ENCODE data around the gene RACGAP1. TPM values are rescaled to one million over a fixed set of nuclear protein-coding genes. Genes with fewer than 3 reads are reported as not detected.

The RACGAP1 gene, protein sequence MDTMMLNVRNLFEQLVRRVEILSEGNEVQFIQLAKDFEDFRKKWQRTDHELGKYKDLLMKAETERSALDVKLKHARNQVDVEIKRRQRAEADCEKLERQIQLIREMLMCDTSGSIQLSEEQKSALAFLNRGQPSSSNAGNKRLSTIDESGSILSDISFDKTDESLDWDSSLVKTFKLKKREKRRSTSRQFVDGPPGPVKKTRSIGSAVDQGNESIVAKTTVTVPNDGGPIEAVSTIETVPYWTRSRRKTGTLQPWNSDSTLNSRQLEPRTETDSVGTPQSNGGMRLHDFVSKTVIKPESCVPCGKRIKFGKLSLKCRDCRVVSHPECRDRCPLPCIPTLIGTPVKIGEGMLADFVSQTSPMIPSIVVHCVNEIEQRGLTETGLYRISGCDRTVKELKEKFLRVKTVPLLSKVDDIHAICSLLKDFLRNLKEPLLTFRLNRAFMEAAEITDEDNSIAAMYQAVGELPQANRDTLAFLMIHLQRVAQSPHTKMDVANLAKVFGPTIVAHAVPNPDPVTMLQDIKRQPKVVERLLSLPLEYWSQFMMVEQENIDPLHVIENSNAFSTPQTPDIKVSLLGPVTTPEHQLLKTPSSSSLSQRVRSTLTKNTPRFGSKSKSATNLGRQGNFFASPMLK
- polyA plus RNA-seq = 16.2 and 18.3 TPM in 2 replicates
- polyA minus RNA-seq = 16.1 and 22.6 TPM in 2 replicates

DNA sequence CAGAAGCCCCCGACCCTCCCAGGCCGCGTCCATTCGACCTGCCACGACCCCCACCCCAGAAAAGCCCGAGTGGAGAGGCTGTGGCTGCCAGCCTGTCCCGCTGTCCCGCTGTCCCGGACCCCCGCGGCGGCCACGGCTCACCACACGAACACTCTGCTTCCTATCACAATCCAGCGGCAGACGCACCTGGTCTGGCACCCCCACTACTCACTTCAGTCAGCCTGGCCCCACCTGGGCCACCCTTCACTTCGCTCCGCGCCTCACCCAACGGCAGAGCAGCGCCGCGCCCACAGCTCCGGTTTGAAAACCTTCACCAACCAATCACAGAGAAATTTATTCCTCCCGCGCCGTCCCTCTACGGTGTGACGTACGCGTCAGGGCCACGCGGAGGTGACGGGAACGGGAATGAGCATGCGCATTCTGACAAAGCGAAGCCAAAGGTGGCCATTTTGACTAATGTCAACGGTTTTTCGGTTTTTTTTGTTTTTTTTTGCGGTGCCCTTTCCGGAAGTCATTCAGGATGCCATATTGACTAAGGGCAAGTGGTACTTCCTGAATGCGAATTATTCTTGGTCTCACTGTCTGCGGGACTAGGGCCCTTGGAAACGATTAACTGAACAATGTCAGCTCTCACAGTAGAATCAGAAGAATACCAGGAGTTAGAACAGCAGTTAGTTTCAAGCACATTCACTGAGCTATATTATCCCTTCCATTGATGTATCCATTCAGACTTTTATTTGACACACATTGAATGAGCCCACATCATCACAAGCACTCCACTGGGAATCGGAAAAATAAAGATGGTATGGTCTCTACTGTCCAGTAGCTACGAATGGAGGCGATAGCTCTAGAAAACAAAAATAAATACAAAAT, at the start of gene RACGAP1:
RACGAP1 (minus strand) TSS at position 308 of the 873 bp plus-strand sequence. CDS start 8,779 bp downstream, outside the sequence.
- Histone ChIP-seq H3K9me2 (ENCODE audit: insufficient read depth, low read length) (no peaks in the 10 kb centered on the region), H3K36me3 (ENCODE audit: insufficient read depth, low read length) (no peaks in the 10 kb centered on the region), H3K4me2 (ENCODE audit: low read length) (peak within 1 kb of the TSS; percentile 89), H2AFZ (ENCODE audit: low read depth, low read length) (peak within 1 kb of the TSS; percentile 96), H3K79me2 (replicated peaks; ENCODE audit: insufficient read depth, low read length) (peaks cover 40% of the 10 kb centered on the region), H4K20me1 (ENCODE audit: insufficient read depth) (no peaks in the 10 kb centered on the region), H3F3A (ENCODE audit: insufficient read depth, low read length, poor library complexity, severe bottlenecking) (peaks cover 4% of the 10 kb centered on the region), H3K9me3 (ENCODE audit: low read length) (no peaks in the 10 kb centered on the region), H3K27me3 (ENCODE audit: insufficient read depth, low read depth, low read length) (no peaks in the 10 kb centered on the region), H3K9ac (ENCODE audit: low read length) (peak within 1 kb of the TSS; percentile 56), H3K4me3 (ENCODE audit: low read length) (peak within 1 kb of the TSS; percentile 80), H3K27ac (ENCODE audit: low read length) (peak within 1 kb of the TSS; percentile 78)
- TF ChIP-seq POLR2AphosphoS5 (IDR thresholded peaks at IDR 0.05) (peak; percentile 4), EP300 (conservative IDR thresholded peaks at IDR 0.05; ENCODE audit: poor library complexity, severe bottlenecking) (peak; percentile 36), TAF1 (IDR thresholded peaks at IDR 0.05; ENCODE audit: low read depth) (no peak), MXI1 (conservative IDR thresholded peaks at IDR 0.05; ENCODE audit: poor library complexity, severe bottlenecking) (peak; percentile 96)
- TF ChIP-seq, protein P1, sequence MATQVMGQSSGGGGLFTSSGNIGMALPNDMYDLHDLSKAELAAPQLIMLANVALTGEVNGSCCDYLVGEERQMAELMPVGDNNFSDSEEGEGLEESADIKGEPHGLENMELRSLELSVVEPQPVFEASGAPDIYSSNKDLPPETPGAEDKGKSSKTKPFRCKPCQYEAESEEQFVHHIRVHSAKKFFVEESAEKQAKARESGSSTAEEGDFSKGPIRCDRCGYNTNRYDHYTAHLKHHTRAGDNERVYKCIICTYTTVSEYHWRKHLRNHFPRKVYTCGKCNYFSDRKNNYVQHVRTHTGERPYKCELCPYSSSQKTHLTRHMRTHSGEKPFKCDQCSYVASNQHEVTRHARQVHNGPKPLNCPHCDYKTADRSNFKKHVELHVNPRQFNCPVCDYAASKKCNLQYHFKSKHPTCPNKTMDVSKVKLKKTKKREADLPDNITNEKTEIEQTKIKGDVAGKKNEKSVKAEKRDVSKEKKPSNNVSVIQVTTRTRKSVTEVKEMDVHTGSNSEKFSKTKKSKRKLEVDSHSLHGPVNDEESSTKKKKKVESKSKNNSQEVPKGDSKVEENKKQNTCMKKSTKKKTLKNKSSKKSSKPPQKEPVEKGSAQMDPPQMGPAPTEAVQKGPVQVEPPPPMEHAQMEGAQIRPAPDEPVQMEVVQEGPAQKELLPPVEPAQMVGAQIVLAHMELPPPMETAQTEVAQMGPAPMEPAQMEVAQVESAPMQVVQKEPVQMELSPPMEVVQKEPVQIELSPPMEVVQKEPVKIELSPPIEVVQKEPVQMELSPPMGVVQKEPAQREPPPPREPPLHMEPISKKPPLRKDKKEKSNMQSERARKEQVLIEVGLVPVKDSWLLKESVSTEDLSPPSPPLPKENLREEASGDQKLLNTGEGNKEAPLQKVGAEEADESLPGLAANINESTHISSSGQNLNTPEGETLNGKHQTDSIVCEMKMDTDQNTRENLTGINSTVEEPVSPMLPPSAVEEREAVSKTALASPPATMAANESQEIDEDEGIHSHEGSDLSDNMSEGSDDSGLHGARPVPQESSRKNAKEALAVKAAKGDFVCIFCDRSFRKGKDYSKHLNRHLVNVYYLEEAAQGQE (IDR thresholded peaks at IDR 0.05; ENCODE audit: borderline replicate concordance) = peak; percentile 46

DNA sequence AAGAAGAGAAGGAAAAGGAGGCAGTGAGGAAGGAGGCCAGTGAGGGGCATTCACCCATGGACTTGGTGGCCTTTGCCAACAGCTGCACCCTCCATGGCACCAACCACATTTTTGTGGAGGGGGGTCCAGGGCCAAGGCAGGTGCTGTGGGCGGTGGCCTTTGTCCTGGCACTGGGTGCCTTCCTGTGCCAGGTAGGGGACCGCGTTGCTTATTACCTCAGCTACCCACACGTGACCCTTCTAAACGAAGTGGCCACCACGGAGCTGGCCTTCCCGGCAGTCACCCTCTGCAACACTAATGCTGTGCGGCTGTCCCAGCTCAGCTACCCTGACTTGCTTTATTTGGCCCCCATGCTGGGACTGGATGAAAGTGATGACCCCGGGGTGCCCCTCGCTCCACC, 48.4 kb upstream of the RACGAP1 start:
- TF ChIP-seq, protein P2, sequence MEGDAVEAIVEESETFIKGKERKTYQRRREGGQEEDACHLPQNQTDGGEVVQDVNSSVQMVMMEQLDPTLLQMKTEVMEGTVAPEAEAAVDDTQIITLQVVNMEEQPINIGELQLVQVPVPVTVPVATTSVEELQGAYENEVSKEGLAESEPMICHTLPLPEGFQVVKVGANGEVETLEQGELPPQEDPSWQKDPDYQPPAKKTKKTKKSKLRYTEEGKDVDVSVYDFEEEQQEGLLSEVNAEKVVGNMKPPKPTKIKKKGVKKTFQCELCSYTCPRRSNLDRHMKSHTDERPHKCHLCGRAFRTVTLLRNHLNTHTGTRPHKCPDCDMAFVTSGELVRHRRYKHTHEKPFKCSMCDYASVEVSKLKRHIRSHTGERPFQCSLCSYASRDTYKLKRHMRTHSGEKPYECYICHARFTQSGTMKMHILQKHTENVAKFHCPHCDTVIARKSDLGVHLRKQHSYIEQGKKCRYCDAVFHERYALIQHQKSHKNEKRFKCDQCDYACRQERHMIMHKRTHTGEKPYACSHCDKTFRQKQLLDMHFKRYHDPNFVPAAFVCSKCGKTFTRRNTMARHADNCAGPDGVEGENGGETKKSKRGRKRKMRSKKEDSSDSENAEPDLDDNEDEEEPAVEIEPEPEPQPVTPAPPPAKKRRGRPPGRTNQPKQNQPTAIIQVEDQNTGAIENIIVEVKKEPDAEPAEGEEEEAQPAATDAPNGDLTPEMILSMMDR (IDR thresholded peaks at IDR 0.05; ENCODE audit: poor library complexity, severe bottlenecking) = no peak
- TF ChIP-seq TAF1 (IDR thresholded peaks at IDR 0.05; ENCODE audit: low read depth) = no peak
- no peak for TF ChIP-seq POLR2AphosphoS5 (IDR thresholded peaks at IDR 0.05)
- TF ChIP-seq EZH2 (IDR thresholded peaks at IDR 0.05; ENCODE audit: borderline replicate concordance, insufficient read depth, low read length, poor library complexity, severe bottlenecking) = no peak
- TF ChIP-seq RAD21 (conservative IDR thresholded peaks at IDR 0.05) = no peak
- TF ChIP-seq, protein P1 (IDR thresholded peaks at IDR 0.05; ENCODE audit: borderline replicate concordance) = no peak
- TF ChIP-seq SMC3 (conservative IDR thresholded peaks at IDR 0.05; ENCODE audit: poor library complexity) = no peak
- TF ChIP-seq MXI1 (conservative IDR thresholded peaks at IDR 0.05; ENCODE audit: poor library complexity, severe bottlenecking) = no peak
- TF ChIP-seq EP300 (conservative IDR thresholded peaks at IDR 0.05; ENCODE audit: poor library complexity, severe bottlenecking) = no peak
- Histone ChIP-seq H4K20me1 (ENCODE audit: insufficient read depth) (no peaks in the 10 kb centered on the region), H3K27ac (ENCODE audit: low read length) (no peak overlapping the region), H3K9ac (ENCODE audit: low read length) (no peak overlapping the region), H3K27me3 (ENCODE audit: insufficient read depth, low read depth, low read length) (no peaks in the 10 kb centered on the region), H3K4me3 (ENCODE audit: low read length) (no peak overlapping the region), H3K36me3 (ENCODE audit: insufficient read depth, low read length) (peaks cover 2% of the 10 kb centered on the region), H3K4me2 (ENCODE audit: low read length) (no peak overlapping the region), H3K79me2 (replicated peaks; ENCODE audit: insufficient read depth, low read length) (no peaks in the 10 kb centered on the region), H3K9me3 (ENCODE audit: low read length) (no peaks in the 10 kb centered on the region), H3K9me2 (ENCODE audit: insufficient read depth, low read length) (no peaks in the 10 kb centered on the region), H2AFZ (ENCODE audit: low read depth, low read length) (no peak overlapping the region), H3F3A (ENCODE audit: insufficient read depth, low read length, poor library complexity, severe bottlenecking) (no peaks in the 10 kb centered on the region)

Measured in neural cell (in vitro differentiated cells).